Esophagus muscularis mucosa (tissue), 4 donors: Measurements from ENCODE around the gene CNOT10.

Experiments used
- CTCF ChIP-seq, 3 experiments: fragments of 200-600 bp in 2 of 3; fragments of 450-650 bp in 1 of 3; sonication (generic) in 2 of 3; IDR thresholded peaks; one replicate each; pipeline ENCODE4 v1.5.1; 2017 to 2019; ENCODE audit warnings: antibody characterized with exemption in 3 of 3, mild to moderate bottlenecking in 2 of 3, moderate library complexity in 1 of 3
- EP300 ChIP-seq: sonication (generic); formaldehyde crosslinking; IDR thresholded peaks from one replicate; pipeline ENCODE4 v1.6.1; 2017; ENCODE audit warnings: antibody characterized with exemption
- POLR2A ChIP-seq: fragments of 450-650 bp; IDR thresholded peaks from one replicate; pipeline ENCODE4 v1.6.1; 2017; ENCODE audit warnings: antibody characterized with exemption, moderate library complexity, mild to moderate bottlenecking, low read depth
- POLR2AphosphoS5 ChIP-seq, 2 donors: sonication (generic); formaldehyde crosslinking; IDR thresholded peaks; one replicate each; pipeline ENCODE4 v1.6.1; 2017; ENCODE audit warnings: antibody characterized with exemption in 2 of 2

- no peak for TF ChIP-seq POLR2A
- TF ChIP-seq CTCF (IDR thresholded peaks at IDR 0.05) = no peak
- TF ChIP-seq POLR2AphosphoS5 (IDR thresholded peaks at IDR 0.05) = no peak
- no peak for TF ChIP-seq EP300
Measured at GRCh38 chr3:32822609-32823498, 137.9 kb downstream of the CNOT10 start.
